HepG2 (cell line): ENCODE measurements around the gene BAG3. TPM values are rescaled to one million over a fixed set of nuclear protein-coding genes. Genes with fewer than 3 reads are reported as not detected.
A peak's percentile ranks its signal among the peaks of the same experiment; 100 is the strongest.

ENCODE experiments used
- FOXC1 ChIP-seq: sonication (generic); formaldehyde crosslinking; IDR thresholded peaks from 2 replicates; pipeline ENCODE4 v1.8.0; 2022; ENCODE audit warnings: mild to moderate bottlenecking, missing genetic modification reagents, borderline replicate concordance
- GATAD1 ChIP-seq: IDR thresholded peaks from 2 replicates; pipeline ENCODE4 v1.6.1; 2016; ENCODE audit warnings: missing genetic modification reagents, missing compliant biosample characterization
- HNRNPL ChIP-seq: fragments of 200-400 bp; formaldehyde crosslinking; IDR thresholded peaks from 2 replicates; pipeline ENCODE4 v1.6.1; 2017; ENCODE audit warnings: mild to moderate bottlenecking, low read depth, low read length
- KAT7 ChIP-seq: IDR thresholded peaks from 2 replicates; pipeline ENCODE4 v1.6.1; 2018; ENCODE audit warnings: borderline replicate concordance, missing compliant biosample characterization
- MAZ ChIP-seq, 2 experiments: sonication (generic) in 1 of 2; formaldehyde crosslinking in 1 of 2; IDR thresholded peaks; 2 replicates each; pipeline versions ENCODE4 v1.5.0 to v1.6.1; 2012 to 2020; ENCODE audit warnings: low read depth in 2 of 2, mild to moderate bottlenecking in 2 of 2, borderline replicate concordance in 1 of 2, improper control_type of control experiment in 1 of 2, low read length in 1 of 2, missing genetic modification reagents in 1 of 2, moderate library complexity in 1 of 2
- POGZ ChIP-seq: sonication (generic); formaldehyde crosslinking; IDR thresholded peaks from 2 replicates; pipeline ENCODE4 v1.4.0; 2020; ENCODE audit warnings: mild to moderate bottlenecking, missing genetic modification reagents
- RXRA ChIP-seq: sonication (generic); formaldehyde crosslinking; IDR thresholded peaks from 2 replicates; pipeline ENCODE4 v1.5.1; 2020; ENCODE audit warnings: missing genetic modification reagents
- TARDBP ChIP-seq: sonication (generic); formaldehyde crosslinking; IDR thresholded peaks from 2 replicates; pipeline ENCODE4 v1.8.0; 2022; ENCODE audit warnings: mild to moderate bottlenecking, missing genetic modification reagents
- TCF7L2 ChIP-seq: IDR thresholded peaks from 2 replicates; pipeline ENCODE4 v1.6.1; 2011; ENCODE audit warnings: mild to moderate bottlenecking, low read depth, low read length, moderate library complexity
- TSC22D2 ChIP-seq: sonication (generic); formaldehyde crosslinking; IDR thresholded peaks from 2 replicates; pipeline ENCODE4 v1.5.1; 2020; ENCODE audit warnings: missing genetic modification reagents, mild to moderate bottlenecking, borderline replicate concordance
- ZFP41 ChIP-seq: sonication (generic); formaldehyde crosslinking; IDR thresholded peaks from 2 replicates; pipeline ENCODE4 v1.4.0; 2020; ENCODE audit warnings: mild to moderate bottlenecking, missing genetic modification reagents, borderline replicate concordance
- ZMYM3 ChIP-seq: sonication (generic); formaldehyde crosslinking; IDR thresholded peaks from 2 replicates; pipeline ENCODE4 v1.5.1; 2020; ENCODE audit warnings: mild to moderate bottlenecking, missing genetic modification reagents
- ZNF230 ChIP-seq: sonication (generic); formaldehyde crosslinking; IDR thresholded peaks from 2 replicates; pipeline ENCODE4 v1.4.0; 2020; ENCODE audit warnings: mild to moderate bottlenecking, missing genetic modification reagents
- ZNF350 ChIP-seq: sonication (generic); formaldehyde crosslinking; IDR thresholded peaks from 2 replicates; pipeline ENCODE4 v1.4.0; 2020; ENCODE audit warnings: mild to moderate bottlenecking, low read depth, missing genetic modification reagents, borderline replicate concordance
- ZNF616 ChIP-seq: sonication (generic); formaldehyde crosslinking; IDR thresholded peaks from 2 replicates; pipeline ENCODE4 v1.5.0; 2020; ENCODE audit warnings: low read depth, mild to moderate bottlenecking, missing genetic modification reagents
- ZNF644 ChIP-seq: IDR thresholded peaks from 2 replicates; pipeline ENCODE4 v1.6.1; 2016; ENCODE audit warnings: low read depth
- ZNF777 ChIP-seq: sonication (generic); formaldehyde crosslinking; IDR thresholded peaks from 2 replicates; pipeline ENCODE4 v1.4.0; 2020; ENCODE audit warnings: missing genetic modification reagents
- polyA plus RNA-seq, 8 experiments: library from polyadenylated mRNA; depleted of rRNA in 3 of 8; stranded (reverse) in 7 of 8; unstranded in 1 of 8; fragments of >200 nt; fragmentation: Illumina TruSeq in 4 of 8; extraction: Trizol in 4 of 8; gene quantifications; 2 replicates each; pipeline versions ENCODE4 v1.2.1 to v1.2.3, GENCODE V29; 2011 to 2016; ENCODE audit warnings: low read depth in 4 of 8, missing spikeins in 1 of 8, mixed read lengths in 1 of 8; ENCODE audit not compliant: insufficient read depth in 1 of 8
- total RNA-seq, 5 experiments: library from RNA; depleted of rRNA; stranded (reverse); fragments of >200 nt; fragmentation: Illumina TruSeq; extraction: Trizol; gene quantifications; 2 replicates each; pipeline ENCODE4 v1.2.3, GENCODE V29; 2016; ENCODE audit warnings: low read depth in 1 of 5
- TF ChIP-seq, protein P1 (sequence below): sonication (generic); formaldehyde crosslinking; IDR thresholded peaks from 2 replicates; pipeline ENCODE4 v1.8.0; 2022; ENCODE audit warnings: mild to moderate bottlenecking, missing genetic modification reagents; ENCODE audit not compliant: insufficient replicate concordance
- TF ChIP-seq, protein P2 (sequence below): sonication (generic); formaldehyde crosslinking; IDR thresholded peaks from 2 replicates; pipeline ENCODE4 v1.8.1; 2022; ENCODE audit warnings: low read depth, mild to moderate bottlenecking, missing genetic modification reagents
- TF ChIP-seq, protein P3 (sequence below): sonication (generic); formaldehyde crosslinking; IDR thresholded peaks from 2 replicates; pipeline ENCODE4 v1.4.0; 2020; ENCODE audit warnings: missing genetic modification reagents, mild to moderate bottlenecking, borderline replicate concordance

BAG3 gene
- total and polyA plus RNA-seq, 2 of the 13 experiments (the other 11 are each of a cell fraction or from before 2014, with no cell fraction given), result 2.9 to 6.7 TPM

DNA sequence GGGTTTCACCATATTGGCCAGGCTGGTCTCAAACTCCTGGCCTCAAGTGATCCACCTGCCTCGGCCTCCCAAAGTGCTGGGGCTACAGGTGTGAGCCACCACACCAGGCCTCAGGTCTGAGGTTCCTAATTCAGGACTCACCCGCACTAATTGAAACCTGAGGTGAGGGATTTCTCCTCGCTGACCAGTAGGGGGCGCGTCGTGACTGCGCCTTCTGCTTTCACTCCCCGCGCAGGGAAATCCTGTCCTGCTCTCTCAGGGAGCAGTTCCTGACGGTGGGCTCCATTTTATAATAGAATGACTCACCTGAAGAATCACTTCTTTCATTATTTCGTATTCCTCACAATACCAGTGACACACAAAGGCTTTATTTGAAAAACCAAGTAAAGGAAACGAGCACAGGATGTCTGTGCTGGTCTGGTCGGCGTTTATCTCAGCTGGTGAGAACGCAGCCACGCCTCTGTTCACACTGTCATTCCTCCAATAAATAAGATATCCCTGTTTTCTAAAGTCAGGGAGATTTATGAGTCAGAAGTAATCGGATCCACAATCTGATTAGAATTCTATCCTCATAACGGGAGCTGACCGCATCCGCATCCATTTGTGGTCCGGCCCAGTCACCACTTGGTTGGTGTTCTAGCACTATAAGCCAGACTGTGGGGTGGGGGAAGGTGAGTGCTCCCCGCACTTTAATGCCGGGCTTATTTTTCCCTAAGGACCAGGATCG, 35.4 kb downstream of the BAG3 start (continued):
- TF ChIP-seq FOXC1 (CRISPR knock-in tag) (no peak), TSC22D2 (CRISPR knock-in tag) (0 out of 2 replicates have a peak, but pooled peaks have one; percentile 17), RXRA (CRISPR knock-in tag) (no peak), POGZ (CRISPR knock-in tag) (0 out of 2 replicates have a peak, but pooled peaks have one; percentile 14), ZNF777 (CRISPR knock-in tag) (0 out of 2 replicates have a peak, but pooled peaks have one; percentile 14), TCF7L2 (no peak), MAZ (IDR thresholded peaks at IDR 0.05; ENCODE audit: borderline replicate concordance, low read depth, low read length) (no peak), MAZ (CRISPR knock-in tag; IDR thresholded peaks at IDR 0.05; ENCODE audit: low read depth) (peak; percentile 49; the same call in 1 of the 2 replicates), ZFP41 (CRISPR knock-in tag) (no peak), HNRNPL (no peak), ZNF350 (CRISPR knock-in tag) (0 out of 2 replicates have a peak, but pooled peaks have one; percentile 38), GATAD1 (peak; percentile 23; the same call in 1 of the 2 replicates), ZNF616 (CRISPR knock-in tag) (0 out of 2 replicates have a peak, but pooled peaks have one; percentile 51), ZMYM3 (CRISPR knock-in tag) (peak; percentile 35; the same call in 1 of the 2 replicates), ZNF644 (CRISPR knock-in tag) (no peak), KAT7 (CRISPR knock-in tag) (0 out of 2 replicates have a peak, but pooled peaks have one; percentile 34), TARDBP (CRISPR knock-in tag) (0 out of 2 replicates have a peak, but pooled peaks have one; percentile 10), ZNF230 (0 out of 2 replicates have a peak, but pooled peaks have one; percentile 50)
- TF ChIP-seq, protein P1, sequence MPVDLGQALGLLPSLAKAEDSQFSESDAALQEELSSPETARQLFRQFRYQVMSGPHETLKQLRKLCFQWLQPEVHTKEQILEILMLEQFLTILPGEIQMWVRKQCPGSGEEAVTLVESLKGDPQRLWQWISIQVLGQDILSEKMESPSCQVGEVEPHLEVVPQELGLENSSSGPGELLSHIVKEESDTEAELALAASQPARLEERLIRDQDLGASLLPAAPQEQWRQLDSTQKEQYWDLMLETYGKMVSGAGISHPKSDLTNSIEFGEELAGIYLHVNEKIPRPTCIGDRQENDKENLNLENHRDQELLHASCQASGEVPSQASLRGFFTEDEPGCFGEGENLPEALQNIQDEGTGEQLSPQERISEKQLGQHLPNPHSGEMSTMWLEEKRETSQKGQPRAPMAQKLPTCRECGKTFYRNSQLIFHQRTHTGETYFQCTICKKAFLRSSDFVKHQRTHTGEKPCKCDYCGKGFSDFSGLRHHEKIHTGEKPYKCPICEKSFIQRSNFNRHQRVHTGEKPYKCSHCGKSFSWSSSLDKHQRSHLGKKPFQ (CRISPR knock-in tag), result peak; percentile 89
- TF ChIP-seq, protein P2, sequence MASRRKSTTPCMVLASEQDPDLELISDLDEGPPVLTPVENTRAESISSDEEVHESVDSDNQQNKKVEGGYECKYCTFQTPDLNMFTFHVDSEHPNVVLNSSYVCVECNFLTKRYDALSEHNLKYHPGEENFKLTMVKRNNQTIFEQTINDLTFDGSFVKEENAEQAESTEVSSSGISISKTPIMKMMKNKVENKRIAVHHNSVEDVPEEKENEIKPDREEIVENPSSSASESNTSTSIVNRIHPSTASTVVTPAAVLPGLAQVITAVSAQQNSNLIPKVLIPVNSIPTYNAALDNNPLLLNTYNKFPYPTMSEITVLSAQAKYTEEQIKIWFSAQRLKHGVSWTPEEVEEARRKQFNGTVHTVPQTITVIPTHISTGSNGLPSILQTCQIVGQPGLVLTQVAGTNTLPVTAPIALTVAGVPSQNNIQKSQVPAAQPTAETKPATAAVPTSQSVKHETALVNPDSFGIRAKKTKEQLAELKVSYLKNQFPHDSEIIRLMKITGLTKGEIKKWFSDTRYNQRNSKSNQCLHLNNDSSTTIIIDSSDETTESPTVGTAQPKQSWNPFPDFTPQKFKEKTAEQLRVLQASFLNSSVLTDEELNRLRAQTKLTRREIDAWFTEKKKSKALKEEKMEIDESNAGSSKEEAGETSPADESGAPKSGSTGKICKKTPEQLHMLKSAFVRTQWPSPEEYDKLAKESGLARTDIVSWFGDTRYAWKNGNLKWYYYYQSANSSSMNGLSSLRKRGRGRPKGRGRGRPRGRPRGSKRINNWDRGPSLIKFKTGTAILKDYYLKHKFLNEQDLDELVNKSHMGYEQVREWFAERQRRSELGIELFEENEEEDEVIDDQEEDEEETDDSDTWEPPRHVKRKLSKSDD (CRISPR knock-in tag), result no peak
- TF ChIP-seq, protein P3, sequence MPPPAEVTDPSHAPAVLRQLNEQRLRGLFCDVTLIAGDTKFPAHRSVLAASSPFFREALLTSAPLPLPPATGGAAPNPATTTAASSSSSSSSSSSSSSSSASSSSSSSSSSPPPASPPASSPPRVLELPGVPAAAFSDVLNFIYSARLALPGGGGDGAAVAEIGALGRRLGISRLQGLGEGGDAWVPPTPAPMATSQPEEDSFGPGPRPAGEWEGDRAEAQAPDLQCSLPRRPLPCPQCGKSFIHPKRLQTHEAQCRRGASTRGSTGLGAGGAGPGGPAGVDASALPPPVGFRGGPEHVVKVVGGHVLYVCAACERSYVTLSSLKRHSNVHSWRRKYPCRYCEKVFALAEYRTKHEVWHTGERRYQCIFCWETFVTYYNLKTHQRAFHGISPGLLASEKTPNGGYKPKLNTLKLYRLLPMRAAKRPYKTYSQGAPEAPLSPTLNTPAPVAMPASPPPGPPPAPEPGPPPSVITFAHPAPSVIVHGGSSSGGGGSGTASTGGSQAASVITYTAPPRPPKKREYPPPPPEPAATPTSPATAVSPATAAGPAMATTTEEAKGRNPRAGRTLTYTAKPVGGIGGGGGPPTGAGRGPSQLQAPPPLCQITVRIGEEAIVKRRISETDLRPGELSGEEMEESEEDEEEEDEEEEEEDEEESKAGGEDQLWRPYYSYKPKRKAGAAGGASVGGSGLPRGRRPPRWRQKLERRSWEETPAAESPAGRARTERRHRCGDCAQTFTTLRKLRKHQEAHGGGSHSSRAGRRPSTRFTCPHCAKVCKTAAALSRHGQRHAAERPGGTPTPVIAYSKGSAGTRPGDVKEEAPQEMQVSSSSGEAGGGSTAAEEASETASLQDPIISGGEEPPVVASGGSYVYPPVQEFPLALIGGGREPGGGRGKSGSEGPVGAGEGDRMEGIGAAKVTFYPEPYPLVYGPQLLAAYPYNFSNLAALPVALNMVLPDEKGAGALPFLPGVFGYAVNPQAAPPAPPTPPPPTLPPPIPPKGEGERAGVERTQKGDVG, result peak; percentile 57; the same call in 1 of the 2 replicates
